GM19099 (cell line): ENCODE data around the gene ST6GAL1.

Experiments
- POLR2A ChIP-seq: IDR thresholded peaks from 3 replicates; pipeline ENCODE4 v1.6.1; 2011; ENCODE audit warnings: low read depth; ENCODE audit not compliant: insufficient read length; ENCODE audit errors: extremely low read depth

The ST6GAL1 gene

GRCh38 chr3:186994000-186994955 lies 64.0 kb downstream of the ST6GAL1 start:
- no peak for TF ChIP-seq POLR2A

- peak; percentile 49 for TF ChIP-seq POLR2A
Measured at GRCh38 chr3:186996356-186996755, 66.0 kb downstream of the ST6GAL1 start.

- TF ChIP-seq POLR2A = no peak
Measured at GRCh38 chr3:186997061-186997460, 66.7 kb downstream of the ST6GAL1 start.

- no peak for TF ChIP-seq POLR2A
Measured at GRCh38 chr3:186997473-186997939, 67.2 kb downstream of the ST6GAL1 start.

GRCh38 chr3:186998937-186999368 lies 68.6 kb downstream of the ST6GAL1 start:
- TF ChIP-seq POLR2A = no peak

- TF ChIP-seq POLR2A = peak; percentile 20
Measured at GRCh38 chr3:187000711-187001151, 70.4 kb downstream of the ST6GAL1 start.

- TF ChIP-seq POLR2A = no peak
Measured at GRCh38 chr3:187002915-187003314, 72.6 kb downstream of the ST6GAL1 start.

- TF ChIP-seq POLR2A = no peak
Measured at GRCh38 chr3:187005827-187006481, 75.6 kb downstream of the ST6GAL1 start.

- no peak for TF ChIP-seq POLR2A
Measured at GRCh38 chr3:187006864-187007630, 76.7 kb downstream of the ST6GAL1 start.

GRCh38 chr3:187011915-187012314 lies 81.6 kb downstream of the ST6GAL1 start:
- no peak for TF ChIP-seq POLR2A

- TF ChIP-seq POLR2A = no peak
Measured at GRCh38 chr3:187012609-187013051, 82.3 kb downstream of the ST6GAL1 start.

GRCh38 chr3:187013159-187013716 lies 82.9 kb downstream of the ST6GAL1 start:
- no peak for TF ChIP-seq POLR2A

GRCh38 chr3:187014417-187014864 lies 84.1 kb downstream of the ST6GAL1 start:
- no peak for TF ChIP-seq POLR2A

GRCh38 chr3:187015903-187016638 lies 85.7 kb downstream of the ST6GAL1 start:
- no peak for TF ChIP-seq POLR2A
